Left kidney (tissue), 8 donors: ENCODE measurements around the gene FGF4. TPM values are rescaled to one million over a fixed set of nuclear protein-coding genes. Genes with fewer than 3 reads are reported as not detected.

Source experiments
- DNase-seq: peaks from one replicate; pipeline ENCODE4 v3.0.0-alpha.2; 2013
- long read RNA-seq, 8 donors: transcript quantifications; one replicate each; lab custom pipeline, GENCODE V29; 2026
- polyA plus RNA-seq: library from polyadenylated mRNA; unstranded; fragments of 120-200 nt; gene quantifications from one replicate; pipeline ENCODE4 v1.2.1, GENCODE V29; 2013; ENCODE audit not compliant: insufficient read length

The FGF4 gene, protein sequence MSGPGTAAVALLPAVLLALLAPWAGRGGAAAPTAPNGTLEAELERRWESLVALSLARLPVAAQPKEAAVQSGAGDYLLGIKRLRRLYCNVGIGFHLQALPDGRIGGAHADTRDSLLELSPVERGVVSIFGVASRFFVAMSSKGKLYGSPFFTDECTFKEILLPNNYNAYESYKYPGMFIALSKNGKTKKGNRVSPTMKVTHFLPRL
- polyA plus RNA-seq: not detected
- long read RNA-seq, donor 1: 0 reads
- long read RNA-seq, donor 2: 0 reads
- long read RNA-seq, donor 3: 0 reads
- long read RNA-seq, donor 4: 0 reads
- long read RNA-seq, donor 5: 0 reads
- long read RNA-seq, donor 6: 0 reads
- long read RNA-seq, donor 7: 0 reads
- long read RNA-seq, donor 8: 0 reads

DNA sequence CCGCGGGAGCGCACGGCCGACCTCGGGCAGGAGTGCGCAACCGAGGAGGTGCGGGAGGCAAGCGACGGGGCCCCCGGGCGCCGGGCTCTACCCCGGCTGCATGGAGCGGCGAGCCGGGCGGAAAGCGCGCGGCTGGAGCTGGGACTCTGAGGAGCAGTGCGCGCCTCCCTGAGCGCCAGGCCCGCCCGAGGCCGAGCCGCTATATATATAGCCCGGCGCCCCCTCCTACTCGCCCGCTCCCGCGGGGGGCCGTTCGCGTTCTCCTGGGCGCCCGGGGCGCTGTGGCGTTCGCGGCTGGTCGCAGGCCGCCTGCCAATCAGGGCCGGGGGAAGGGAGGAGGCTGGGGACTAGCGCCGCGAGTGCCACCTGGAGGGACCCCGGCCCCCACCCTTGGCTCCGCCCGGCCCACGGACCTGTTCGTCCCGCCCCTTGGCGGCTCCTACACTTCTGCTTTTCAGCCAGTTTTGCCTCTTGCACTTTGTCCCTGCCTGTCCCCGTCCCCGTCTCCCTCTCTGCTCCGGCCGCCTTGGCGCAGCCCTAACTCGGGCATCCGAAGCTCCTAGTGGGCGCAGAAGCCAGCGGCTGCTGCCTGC, at the start of gene FGF4:
TSS of gene FGF4 (minus strand) at position 179 of the 593 bp plus-strand sequence. CDS start 257 bp downstream, outside the sequence.
- DNase-seq: no peak

DNA sequence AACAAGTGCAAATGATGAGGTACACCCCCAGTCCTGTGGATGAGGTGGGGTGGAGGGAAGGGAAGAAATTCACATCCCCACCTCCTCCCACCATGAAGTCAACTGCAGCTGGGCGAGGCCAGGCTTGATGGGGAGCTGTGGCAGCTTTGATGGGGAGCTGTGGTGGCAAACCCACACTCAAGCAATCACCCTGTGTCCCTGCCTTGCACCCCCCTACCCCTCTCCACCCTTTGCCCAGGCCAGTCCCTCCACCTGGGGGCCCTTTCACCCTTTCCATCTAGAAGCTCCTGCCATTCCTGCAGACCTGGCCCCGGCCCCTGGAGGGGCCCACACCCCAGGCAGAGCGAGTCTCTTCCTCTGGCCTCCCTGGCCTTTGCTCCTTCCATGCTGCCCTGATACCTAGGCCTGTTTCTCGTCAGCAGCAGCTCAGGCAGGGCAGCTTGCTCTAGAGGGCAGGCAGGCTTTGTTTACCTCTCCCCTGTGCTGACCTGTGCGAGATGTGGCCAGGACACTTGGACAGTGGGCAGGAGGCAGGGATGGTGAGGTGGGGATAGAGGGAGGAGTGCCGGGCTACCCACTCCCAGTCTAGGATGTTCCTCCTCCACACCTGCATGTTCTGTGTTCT, 48.6 kb upstream of the FGF4 start:
- no peak for DNase-seq

DNA sequence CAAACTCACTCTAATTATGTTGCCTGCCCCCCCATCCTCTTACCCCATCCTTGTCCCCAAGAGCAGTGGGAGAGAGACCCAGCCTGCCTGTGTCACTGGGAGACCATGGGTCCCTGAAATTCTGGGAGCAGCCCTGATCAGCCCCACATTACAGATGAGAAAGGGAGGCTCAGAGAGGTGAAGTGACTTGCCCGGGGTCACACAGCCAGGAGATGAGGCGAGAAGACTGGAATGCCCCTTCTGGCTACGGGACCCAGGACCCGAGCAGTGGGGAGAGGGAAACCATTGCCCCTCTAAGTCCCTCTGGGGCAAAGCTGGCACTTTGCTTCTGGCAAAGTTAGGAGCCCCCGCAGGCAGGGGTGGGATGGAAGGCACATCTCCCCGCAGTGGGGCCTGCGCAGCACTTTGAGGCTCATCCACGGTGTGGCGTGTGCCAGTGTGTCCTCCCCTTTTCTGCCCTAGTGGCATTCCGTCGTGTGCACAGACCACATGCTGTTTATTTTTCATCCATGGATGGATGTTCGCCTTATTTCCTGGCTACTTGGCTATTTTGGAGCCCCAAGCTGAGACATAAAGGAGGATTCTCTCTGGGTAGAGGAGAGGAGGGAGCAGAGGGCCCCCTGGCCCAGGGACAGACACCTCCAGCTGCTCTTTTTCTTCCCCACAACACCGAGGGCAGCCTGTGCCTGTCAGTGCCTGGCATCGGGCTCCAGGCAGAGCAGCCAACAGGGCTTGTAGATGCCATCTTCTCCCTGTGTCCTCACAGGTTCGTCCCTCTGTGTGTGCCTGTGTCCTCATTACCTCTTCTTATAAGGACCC, 47.7 kb upstream of the FGF4 start:
- no peak for DNase-seq

DNA sequence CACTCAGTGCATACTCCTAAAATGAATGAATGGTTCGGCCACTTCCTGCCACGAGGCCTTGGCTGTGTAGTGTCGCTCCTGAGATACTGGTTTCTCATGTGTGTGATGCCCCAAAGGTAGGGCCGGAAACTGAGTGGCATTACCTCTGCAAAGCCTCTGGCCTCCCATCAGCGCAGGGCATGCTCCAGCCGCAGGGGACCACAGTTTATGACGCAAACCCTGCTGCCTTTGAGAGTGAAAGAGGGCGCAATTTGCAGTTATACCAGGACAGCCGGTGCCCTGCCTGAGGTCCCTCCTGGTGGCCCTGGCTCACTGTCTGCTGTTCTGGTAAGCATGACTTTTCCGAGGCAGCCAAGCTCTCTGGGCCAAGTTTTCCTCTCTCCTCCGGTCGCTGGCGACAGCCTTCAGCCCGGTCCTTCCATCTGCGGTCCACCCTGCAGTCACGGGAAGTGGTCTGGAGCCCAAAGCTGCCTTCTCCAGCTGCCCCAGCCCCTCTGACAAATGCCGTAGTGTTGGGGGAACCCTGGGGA, 46.4 kb upstream of the FGF4 start:
- DNase-seq: no peak

DNA sequence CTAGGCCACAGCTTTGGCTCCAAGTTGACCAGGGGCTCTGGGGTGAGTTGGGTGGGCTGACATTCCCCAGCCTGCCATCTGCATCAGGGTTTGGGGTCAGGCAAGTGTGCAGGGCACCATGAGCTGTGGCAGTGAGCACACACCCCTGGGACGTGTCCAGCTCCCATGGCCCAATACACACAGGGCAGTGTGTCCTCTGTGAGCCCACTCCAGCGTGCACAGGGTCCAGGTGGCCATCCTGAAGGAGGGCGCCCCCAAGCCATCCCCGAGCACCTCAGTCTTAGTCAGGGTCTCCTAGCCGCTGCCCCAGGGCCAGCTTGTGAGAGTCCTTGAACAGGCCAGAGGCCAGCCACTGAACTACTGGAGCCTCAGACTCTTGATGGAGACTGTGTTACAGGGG, 45.3 kb upstream of the FGF4 start:
- no peak for DNase-seq

DNA sequence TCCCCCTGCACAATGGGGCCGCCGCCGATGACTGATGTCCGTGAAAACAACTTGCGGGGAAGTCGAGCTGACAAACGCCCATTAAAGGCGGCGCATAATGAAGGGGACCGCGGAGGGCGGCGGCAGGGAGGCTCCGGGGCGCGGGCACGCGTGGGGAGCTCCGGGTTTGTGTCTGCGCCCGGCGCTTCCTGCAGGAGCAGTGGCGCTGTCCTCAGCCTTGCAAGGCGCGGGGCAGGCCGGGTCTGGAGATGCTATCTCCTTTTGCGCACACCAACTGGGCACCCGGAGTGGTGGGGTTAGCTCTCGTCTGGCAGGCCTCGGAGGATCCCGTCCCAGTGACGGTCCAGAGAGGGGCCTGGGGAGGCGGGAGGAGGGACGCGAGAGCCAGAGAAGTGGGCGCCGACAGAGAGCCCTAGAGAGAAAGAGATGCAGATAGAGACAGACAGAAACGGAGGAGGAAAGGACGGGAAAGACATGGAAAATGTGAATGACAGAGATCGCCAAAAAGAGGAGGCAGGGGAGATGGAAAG, 44.5 kb upstream of the FGF4 start:
- DNase-seq: no peak

DNA sequence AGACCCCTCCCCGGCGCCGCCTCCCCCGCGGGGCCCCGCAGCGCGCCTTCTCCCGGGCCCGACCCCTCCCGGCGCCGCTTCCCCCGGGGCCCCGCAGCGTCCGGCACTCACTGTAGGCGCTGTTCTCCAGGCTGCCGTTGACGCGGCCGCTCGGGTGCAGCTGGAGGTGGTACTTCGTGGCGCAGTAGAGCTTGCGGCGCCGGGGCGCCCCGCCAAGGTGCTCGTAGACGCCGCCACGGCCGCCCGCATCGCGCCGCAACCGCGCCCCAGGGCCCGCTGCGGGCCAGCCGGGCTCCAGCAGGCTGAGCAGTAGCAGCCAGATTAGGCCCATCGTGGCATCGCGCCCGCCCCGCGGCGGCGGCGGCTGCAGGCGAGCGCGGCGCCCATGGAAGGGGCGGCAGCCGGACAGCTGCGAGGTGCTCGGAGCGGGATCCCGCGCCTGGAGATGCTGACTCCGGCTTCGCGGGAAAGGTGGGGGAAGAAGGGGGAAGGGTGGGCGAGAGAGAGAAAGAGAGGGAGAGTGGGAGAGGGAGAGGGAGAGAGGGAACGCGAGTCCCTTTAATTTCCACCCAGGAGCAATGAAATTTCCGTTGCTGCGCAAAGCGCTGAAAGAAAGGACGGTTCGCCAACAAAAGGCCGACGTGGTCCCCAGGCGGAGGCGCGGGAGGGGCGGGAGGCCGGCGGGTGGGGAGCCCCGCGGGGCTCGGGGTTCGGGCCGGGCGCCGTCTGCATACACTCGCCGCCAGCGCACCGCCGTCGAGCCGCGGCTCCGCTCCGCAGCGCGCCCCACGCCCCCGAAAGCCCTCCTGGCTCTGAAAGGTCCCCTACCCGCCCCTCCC, 43.7 kb upstream of the FGF4 start, which contains the start of gene FGF3:
TSS of gene FGF3 (minus strand) at position 814 of the 839 bp plus-strand sequence. CDS start at position 331, 483 bp downstream.
- DNase-seq: no peak

DNA sequence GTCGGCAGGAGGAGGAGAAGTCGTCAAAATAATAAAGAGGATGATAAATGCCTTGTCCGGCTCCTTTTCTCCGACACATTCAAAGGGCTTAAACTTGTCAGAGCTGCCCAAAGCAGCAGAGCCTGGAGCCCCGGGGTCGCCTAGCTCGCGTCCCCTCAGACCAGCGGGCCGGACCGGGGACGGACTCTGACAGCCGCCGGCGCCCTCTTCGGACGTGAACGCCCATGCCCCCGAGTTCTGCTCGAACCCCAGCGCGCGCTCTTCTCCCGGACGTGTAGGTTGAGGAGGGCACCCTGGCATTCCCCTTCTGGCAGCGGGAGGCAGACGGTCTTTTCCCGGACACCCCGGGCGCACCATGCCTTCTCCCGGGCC, 43.1 kb upstream of the FGF4 start:
- no peak for DNase-seq

DNA sequence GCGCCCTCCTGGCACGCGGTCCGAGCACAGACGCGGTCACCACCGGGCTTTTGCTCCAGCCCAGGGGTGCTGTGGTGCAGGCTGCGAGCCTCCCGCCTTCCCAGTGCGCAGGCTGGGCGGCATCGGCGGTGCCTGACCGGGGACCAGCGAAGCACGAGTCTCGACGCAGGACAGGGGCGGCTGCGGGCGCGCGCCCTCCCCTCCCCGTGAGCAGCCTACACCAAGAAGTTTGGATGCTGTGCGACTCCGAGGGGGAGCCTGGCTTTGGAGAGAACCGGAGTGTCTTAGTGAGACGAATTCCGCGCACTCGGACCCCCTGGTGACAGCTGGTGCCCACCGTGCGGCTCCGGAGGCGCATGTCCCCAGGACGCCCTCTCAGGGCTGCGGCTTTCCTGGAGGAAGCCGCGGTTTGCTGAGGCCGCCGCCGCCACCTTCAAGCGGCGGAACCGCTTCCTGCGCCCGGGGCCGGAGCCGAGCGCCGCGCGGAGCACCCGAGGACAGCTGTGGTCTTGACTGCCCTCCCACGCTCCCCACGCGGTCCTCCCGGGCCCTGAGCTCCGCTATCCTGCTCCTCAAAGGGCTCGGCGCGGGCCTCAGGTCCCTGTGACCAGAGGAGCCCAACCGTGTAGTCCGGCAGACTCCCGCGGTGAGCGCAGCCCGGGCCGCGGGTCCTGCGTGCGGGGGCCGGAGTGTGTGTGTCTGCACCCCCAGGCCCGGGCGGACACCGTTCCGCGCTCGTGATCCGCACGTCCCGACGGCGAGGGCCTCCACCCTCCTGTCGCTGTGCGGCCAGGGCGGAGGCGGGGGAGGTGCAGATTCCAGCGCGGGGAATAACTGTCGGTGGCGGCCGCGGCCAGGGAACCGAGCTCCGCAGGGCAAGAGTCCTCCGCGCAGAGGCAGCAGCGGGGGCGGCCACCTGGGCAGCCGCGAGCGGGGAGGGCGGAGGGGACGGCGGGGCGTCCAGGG, 42.4 kb upstream of the FGF4 start:
- DNase-seq: peak; percentile 38

DNA sequence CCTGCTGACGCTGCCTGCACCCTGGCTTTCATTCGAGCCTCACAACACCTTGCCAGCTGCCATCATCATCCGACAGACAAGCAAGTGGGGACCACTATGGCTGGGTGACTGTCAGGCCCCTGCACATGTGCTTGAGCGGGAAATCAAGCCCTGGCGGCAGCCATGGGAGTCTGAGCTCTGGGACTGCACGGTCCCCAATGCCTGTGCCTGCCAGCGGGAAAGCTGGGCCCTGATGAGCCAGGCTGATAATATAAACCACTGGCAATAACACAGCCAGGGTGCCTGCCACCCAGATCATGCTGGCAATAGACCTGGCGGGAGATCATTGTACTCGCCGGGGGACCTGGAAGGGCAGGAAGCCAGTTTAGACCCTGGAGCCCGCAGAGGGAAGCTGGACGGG, 41.5 kb upstream of the FGF4 start:
- no peak for DNase-seq

DNA sequence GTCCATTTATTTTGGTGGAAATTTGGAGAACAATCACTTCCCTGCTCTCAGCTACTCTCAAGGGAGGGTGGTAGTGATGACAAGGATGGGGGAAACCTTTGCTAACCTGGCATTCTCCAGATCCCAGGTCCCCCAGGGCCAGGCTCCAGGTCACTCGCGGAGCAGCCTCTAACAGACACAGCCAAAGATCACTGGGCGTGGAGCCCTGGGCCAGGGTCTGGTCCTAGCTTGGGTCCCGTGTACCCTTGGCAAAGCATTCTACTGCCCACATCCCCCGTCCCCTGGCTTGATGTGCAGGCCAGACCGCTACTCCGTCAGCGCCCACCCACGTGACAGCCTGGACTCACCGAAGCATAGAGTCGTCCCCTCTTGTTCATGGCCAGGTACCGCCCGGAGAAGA, 40.8 kb upstream of the FGF4 start:
- no peak for DNase-seq

DNA sequence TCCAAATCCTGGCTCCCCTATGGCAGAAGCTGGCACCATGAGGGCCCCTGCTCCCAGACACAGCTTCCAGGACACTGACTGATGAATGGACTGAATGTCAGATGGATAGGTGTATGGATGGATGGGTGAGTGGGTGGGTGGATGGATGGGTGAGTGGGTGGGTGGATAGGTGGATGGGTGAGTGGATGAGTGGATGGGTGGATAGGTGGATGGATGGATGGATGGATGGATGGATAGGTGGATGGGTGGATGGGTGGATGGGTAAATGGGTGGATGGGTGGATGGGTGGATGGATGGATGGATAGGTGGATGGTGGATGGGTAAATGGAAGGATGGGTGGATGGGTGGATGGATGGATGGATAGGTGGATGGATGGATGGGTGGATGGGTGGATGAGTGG, 39.8 kb upstream of the FGF4 start:
- no peak for DNase-seq

DNA sequence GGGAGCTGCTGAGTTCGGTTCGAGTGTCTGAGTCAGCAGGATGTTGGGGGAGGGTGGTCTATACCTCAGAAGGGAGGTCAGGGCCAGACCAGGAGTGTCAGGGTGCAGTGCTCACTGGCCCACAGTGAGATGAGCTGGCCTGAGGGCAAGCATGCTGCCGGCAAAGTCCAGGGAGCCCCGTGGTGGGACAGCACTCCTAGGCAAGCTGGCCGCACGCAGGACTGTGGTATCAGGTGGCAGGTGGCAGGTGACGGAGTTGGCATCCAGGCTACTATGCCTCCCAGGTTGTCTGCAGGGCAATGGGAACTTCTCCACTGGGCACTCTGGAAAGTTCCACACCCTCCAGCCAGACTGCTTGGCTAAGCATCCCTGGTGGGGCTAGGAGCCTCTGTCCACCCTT, 39.3 kb upstream of the FGF4 start:
- no peak for DNase-seq

DNA sequence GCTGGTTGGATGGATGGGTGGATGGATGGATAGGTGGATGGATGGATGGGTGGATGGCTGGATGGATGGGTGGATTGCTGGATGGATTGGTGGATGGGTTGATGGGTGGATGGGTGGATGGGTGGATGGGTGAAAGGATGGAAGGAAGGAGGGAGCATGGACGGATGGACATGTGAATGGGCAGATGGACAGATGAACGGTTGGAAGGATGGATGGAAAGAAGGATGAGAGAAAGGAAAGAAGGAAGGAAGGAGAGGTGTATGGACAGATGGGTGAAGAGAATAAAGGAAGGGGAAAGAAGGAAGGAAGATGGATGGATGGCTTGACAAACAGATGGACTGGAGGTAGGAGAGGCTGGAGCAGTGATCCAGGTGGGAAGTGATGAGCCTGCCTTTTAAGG, 38.7 kb upstream of the FGF4 start:
- DNase-seq: no peak

DNA sequence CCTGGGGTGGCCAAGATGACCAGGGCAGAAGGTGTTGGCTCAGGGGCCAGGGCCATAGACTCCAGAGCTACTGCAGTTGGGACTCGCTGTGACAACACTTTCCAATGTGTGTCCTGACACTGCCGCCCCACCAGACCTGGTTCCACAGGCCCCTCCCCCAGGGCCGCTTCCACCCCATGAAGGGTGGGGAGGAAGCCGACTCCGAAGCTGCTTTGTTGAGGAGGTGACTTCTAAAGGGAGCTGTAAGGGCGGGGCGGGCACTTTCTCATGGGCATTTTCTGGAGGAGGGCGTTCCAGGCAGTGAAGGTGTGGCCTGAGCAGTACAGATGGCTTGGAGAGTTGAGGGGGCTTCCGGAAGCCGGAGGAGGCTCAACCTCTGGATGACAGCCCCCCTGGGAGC, 37.8 kb upstream of the FGF4 start:
- DNase-seq: no peak

DNA sequence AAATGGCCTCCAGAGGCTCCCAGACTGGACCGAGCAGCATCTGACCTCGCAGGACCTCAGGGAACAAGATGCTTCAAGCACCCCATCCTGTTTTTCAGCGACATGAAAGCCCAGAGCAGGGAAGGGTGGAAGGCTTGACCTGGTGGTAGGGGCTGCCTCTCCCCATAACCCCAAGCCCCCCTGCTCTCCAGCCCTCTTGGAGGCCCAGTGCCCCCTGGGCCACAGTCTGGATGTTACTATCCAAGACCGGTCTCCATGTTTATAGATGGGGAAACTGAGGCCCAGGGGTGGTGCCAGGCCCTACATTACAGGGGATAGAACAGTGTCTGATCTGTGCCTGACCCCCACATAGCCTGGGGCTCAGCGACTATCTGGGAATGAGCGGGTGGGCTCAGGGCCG, 37.1 kb upstream of the FGF4 start:
- DNase-seq: no peak

DNA sequence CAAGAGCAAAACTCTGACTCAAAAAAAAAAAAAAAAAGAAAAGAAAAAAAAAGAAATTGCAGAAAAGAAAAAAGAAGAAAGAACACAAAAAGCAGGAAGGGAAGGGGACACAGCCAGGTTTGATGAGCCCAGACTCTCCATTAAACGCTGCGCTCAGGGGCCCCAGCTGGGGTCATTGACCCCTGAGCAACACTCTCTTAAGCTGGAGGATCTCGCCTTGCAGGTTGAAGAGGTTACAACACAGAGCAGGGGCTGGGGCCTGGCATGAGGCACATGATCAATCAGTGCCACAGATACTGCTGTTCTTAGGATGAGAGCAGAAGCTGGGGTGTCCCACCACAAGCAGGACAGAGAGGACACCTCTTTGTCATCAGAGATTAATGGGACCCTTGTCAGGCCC, 36.3 kb upstream of the FGF4 start:
- DNase-seq: no peak

DNA sequence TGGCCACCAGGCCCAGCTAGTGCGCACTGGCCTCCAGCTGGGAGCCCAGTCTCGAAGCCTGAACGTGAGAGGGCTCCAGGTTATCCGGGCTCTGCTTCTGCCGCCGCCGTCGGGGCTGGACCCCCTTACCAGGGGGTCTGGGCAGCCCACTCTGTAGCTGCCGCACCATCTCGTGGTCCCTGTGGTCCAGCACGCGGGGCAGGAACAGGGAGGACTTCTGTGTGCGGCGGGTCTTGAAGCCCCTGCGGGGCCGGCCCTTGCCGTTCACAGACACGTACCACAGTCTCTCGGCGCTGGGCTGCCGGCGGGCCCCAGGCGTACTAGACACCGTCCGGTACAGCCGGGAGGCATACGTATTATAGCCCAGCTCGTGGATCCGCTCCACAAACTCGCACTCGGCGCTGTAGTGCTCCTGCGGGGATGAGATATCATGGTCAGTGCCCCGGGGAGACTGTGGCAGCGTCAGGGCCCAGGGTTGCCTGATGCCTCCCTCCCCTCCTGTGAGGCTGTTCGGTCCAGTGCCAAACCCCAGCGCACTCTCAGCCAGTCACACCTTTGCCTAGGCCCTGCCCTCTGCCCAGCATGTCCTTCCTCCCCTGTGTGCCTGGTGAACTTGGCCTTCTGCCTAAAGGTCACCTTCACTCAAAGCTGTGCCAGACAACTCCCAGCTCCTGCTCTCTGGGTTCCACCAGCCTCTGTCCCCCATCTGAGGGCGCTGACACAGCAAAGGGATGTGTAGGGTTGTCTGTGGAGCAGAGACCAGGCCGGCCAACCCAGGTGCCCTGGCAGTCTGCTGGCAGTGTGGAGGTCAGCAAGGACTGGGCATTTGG, 35.4 kb upstream of the FGF4 start:
- no peak for DNase-seq

DNA sequence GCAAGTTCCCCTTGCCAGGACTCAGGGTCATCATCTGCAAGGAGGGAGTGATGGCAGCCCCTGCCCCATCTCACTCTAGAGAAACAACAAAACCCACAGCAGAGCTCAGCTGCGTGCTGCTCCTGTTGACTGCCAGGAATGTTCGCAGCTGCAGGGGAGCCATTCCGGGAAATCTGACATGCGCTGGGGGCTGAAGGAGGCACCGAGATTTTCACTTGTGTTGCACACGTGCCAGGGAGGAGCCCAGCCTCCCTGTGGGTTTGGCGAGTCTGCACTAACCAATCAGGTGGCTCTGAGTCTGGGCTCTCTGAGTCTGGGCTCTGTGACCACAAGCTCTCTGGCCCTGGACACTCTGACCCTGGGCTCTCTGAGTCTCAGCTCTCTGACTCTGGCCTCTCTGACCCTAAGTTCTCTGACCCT, 33.5 kb upstream of the FGF4 start:
- DNase-seq: no peak
